HuH-7 (cell line): ENCODE measurements around the gene GDF7.

ENCODE experiments used
- DNase-seq: peaks from one replicate; pipeline ENCODE4 v3.0.0; 2011; ENCODE audit warnings: low spot score

Gene GDF7

DNA sequence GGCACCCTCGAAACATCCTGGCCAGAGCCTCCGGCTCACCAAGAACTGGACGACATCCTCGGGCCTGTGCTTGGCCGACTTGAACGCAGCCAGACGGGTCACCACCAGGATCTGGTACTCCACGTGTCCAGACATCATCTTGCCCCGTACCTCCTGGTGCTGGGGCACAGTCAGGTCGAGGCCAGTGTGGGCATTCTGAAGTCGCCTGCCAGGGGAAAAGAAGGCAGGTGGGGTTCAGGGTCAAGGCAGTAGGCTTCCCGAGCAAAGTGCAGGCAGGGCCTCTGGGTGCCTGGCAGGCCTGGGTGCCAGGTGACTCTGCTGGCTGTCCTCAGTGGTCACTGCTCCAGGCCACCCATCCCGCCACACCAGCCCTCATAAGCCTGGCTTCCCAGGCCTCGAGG lies 21.6 kb upstream of the GDF7 start:
- no peak for DNase-seq

DNA sequence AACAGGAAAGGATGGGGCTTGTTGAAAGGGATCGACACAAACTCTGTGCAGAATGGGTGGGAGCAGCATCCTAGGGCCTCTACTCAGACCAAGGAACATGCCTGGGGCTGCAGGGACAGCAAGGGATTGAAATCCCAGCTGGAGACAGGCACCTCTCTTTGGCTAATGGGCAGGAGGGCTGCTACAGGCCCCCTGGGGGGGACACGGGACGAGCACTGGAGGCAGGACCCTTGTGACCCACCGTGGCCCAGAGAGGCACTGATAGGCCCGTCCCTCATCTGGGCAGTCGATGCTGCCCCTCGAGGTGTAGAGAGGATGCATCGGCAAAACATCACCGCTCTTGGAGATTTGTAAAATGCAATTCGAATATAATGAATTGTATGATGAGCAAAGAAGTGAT lies 21.2 kb upstream of the GDF7 start:
- DNase-seq, result no peak

DNA sequence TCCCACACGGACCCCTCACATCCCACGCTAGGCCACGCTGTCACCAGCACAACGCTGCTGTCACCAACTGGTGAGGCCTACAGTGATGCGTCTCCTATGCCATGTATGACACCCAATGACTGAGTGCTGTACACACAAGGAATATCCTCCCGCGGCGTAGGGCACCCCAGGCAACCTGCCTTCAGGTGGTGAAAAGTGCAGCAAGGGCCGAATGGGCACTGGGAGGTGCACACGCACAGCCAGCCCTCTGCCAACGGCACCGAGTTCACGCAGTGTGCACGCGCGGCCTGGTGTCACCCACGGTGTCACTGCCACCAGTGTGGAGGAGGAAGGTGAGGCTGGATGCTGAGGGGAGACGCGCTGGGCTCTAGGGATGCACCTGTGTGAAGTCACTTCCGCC lies 20.5 kb upstream of the GDF7 start:
- DNase-seq, result no peak

DNA sequence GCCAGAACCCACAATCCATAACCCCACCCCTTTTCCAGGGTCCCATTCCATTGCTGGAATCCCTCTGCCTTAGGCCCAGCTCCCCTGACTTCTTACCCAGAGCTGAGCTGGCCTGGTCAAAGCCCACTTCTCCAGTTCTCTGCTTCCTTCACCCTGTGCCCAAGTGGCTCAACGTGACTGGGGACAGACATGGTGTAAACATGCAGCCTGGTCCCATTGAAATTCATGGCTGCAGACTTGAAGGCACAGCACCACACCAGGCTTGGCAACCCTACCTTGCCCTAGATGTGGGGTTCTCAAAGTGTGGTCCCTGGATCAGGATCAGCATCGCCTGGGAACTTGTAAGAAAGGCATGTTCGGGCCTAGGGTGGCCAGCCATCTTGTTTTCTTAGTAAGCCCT lies 19.7 kb upstream of the GDF7 start:
- no peak for DNase-seq

DNA sequence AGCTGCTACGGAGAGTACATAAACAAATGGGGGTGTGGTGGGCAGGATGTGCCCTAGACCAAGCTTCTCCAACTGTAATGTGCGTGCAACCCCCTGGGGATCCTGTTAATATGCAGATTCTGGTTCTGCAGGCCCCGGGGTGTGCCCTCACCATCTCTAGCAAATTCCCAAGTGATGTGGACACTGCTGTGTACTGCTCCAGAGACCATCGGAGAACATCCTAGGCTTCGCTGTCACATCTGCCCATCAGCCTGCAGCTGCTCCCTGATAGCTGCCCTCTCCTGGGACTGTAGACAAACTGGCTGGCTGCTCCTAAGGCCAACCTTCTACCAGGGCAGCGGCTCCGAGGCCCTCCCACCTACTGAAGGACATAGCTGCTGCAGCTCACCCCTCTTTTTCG lies 19.2 kb upstream of the GDF7 start:
- DNase-seq, result no peak

DNA sequence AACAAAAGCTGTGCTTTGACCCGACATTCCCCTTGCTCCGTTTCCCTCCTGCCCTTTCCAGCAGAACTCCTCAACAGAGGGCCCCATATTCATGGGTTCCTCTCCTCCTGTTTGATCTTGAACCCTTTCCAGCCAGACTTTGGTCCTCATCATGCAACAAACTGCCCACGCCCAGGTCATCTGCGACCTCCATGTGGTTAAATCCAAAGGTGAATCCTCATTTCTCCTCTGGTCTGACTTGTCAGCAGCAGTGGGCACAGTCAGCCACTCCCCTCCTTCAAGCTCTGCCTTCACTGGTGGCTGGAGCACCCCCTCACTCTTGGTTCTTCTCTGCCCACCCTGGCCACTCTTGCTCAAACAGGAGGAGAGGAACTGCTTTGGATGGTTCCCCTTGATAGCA lies 18.7 kb upstream of the GDF7 start:
- no peak for DNase-seq

DNA sequence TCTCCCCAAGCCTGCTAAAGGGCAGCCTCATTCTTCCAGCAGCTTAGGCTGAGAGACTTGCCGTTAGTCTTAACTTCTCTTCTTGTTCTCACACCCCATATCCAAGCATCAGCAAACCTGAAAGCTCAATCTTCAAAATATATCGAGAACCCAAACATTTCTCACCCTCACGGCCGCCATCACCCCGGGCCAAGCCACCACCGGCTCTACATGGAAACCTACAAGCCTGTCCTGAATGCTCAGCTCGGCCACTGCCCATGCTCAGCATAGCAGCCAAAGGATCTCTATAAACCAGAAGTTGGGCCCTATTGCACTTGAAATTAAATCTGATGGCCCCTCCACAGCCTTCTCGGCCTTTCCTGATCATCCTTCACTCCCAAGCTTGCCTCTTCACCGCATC lies 18.1 kb upstream of the GDF7 start:
- no peak for DNase-seq

DNA sequence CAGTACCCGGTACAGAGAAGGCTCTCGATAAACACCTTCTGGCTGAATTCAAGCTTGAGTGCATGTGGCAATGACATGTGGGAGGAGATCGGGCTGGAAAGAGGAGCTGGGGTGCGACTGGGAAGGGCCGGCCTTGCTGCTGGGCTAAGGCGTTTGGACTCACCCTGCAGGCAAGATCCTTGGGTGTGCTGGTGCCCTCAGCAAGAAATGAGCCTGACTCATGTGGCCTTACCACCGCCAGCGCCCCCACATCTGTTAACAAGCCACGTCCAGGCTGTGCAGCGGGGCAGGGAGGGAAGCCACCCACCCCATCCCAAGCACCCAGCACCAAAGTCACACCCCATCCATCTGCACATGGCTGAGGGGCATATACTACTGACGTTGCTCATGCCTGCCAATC lies 17.4 kb upstream of the GDF7 start:
- no peak for DNase-seq

DNA sequence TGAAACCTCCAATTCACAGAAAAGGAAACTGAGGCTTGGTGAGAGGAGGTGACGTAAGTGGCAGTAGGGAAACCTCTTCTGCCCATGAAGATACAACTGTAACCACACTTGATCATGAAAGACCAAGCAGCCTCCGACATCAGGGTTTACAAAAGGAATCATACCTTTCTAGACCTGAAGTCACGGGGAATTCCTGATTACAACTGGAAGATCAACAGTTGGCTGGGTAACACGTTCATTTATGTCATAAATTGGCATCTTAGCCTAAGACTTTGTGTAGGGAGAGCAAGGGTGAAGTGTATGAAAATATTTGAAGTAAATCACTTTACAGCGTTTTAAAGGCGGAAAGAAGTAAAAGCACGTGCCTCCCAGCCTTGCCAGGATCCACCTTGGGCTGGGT lies 17.0 kb upstream of the GDF7 start:
- no peak for DNase-seq

DNA sequence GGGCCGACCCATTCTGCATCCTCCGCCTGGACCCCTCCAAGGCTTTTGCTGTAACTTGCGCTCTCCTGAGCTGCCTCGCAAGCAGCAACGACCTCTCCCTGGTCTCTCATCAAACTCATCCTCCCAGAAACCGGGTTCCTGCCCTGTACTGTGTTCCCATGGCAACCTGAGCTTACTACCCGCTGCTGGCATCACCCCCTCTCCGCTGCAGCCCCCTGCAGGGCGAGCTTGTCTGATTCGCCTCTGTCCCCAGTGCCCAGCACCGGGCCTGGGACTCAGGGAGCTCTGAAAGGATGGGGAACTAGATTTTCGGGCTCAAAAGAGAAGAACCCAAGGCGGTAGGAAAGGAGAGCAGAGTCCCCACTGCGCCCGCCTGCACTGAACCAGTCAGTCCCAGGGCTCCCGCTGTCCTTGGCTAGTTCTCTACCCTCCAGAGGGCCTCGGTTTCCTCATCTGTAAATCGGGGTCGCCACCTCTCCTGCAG lies 16.5 kb upstream of the GDF7 start:
- peak; percentile 50 for DNase-seq

DNA sequence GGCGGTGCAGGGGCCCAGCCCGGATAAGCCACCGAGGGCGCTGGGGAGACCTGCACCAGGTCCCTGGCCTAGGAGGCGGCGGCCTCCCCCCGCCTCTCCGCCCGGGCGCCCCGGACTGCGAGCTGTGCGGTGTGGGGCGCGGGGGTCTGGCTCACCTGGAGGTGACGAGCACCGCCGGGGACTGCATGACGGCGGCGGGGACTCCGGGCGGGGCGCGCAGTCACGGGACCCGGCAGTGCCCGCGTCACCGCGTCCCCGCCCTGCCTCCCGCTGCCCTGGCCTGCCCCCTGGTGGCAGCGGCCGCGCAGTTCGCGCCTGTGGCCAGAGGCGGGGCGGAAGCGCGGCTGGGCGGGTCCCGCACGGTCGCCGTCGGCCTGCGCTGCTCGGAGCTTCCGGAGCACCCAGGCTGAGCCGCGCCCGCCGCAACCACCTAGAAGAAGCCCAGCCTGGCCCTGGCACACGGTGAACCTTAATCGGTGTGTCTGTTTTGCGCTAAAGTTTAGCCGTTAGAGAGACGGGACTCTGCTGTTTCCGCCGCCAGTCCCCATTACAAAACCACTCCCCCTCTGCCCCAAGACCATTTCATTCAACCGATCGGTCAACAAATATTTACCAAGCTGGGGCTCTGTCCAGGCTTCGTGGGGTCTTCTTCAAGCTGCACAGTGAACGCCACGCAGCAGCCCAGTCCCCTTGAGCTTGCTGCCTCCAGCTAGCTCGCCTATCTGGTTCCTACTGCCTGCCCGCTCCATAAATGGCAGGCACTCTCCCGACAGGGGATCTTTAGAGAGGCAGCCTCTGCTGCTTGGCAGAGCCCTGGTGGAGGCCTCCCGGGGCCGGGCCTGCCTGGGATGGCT lies 15.8 kb upstream of the GDF7 start, which contains the start of gene HS1BP3:
Gene HS1BP3, minus strand, starts transcription at position 222 of the 854 bp plus-strand sequence. Its CDS starts 35 bp downstream, at position 187.
- peak; percentile 89 for DNase-seq

DNA sequence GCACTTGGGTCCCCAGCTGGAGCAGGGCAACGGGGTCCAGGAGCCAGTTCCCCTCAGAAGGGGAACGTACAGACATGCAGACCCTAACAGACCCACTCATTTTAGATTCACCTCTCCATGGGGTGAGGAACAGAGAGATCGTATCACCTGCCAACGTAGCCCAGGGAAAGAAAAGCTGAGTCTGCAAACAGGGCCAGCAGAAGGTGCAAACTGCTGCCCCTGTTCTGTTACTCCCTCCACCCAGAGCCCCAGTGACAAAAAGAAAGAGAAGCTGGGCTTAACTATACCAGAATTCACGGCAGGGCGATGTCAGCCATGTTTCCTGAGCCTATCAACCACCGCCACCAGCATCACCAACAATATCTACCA lies 15.2 kb upstream of the GDF7 start:
- DNase-seq, result no peak

DNA sequence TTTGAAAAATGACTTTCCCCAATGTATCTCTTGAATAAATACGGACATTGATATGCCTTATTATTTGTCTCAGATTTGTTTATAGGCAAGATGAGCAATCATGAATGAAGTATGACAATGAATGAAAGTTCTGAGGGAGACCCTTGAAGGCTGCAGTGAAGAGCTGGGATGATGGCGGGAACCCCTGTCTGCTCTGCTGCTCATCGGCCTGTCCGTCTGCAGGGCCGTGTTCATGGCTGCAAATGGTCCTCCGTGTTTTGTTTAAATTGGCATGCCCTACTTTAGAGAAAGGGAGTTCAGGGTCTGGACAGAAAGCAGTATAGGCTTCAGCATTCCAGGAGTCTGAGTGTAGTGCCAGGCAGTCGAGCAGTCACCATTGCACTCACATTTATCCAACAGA lies 14.8 kb upstream of the GDF7 start:
- no peak for DNase-seq

DNA sequence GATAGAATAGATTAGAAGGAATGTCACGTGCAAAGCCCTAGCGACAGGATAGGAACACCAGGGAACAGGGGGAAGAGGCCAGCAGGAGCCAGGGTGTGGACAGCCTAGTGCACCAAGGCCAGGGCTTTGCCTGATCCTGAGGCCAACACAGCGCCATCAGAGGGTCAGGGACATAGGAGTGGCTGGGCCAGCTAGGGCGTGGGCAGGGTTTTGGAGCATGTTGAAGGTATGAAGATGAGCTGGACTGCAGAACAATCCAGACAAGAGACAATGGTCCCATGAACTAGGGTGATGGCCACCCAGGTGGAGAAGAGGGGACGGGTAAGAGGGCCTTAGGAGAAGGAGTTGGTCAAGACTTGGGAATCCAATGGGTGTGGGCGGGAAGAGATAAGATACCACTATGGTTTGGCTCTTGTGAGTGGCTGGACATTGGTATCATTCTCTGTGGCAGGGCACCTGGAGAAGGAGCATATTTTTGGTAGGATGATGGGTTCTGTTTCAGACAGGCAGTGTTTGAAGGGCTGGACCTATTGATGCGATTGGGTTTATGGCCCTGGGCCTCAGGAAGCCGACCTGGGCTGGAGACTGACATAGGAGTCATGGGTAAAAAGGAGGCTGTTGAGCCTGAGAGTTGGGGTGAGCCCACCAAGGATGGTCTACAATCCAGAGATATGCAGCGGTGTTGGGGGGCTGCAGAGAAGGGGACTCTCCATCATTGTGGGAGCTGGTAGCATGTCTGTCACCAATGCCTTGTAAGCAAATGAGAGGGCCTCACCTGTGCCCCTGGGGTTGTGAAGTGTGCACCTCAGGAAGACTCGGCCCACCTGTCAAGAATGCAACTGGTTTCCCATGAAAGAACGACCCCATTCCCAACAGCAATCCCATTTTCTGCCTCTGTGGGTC lies 14.0 kb upstream of the GDF7 start:
- no peak for DNase-seq

DNA sequence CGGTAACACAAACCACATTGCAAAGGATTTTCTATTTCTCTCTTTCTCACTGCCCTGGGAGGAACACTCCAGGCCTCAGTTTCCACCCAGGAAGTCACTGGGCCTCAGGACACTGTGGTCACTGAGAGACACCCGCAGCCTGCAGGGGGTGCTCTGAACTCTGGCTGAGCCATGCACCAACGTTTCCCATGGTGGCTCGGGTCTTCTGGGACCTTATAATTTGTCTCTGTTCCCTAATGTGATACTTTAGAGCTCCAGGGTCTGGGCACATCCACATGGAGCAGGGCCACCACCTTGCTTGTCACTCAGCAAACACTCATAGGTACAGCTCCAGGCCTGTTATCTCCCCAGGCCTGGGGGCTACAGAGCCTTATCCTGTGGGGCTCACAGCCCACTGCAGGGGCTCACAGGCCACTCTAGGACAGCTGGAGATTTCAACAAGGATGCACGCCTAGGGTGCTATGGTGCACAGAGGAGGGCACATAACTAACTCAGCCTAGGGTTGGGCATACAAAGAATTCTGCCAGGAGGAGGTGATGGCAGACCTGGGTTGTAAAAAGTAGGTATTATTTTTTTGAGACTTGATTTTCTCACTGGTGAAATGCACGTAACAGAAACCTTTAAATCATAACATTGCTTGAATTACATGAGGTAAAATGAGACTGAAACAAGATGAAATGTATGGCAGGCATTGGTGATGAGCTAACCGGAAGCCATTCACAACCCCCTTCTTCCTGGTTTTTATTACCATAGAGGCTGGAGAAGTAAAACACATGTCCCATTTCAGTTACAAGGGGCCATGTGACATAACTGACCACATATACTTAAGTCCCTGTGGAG lies 13.0 kb upstream of the GDF7 start:
- DNase-seq, result no peak

DNA sequence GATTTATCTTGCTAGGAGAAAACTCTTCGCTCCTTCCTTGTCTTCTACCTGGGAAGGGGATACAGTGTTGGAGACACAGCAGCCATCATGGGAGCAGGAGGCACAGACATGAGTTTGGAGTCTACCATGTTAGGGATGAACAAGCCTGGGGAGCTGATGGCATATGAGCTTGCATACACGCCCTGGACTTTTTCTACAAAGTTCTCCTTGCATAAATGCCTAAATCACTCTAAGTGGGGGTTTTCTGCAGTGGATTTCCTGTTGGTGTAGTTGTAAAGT lies 12.5 kb upstream of the GDF7 start:
- DNase-seq, result no peak

DNA sequence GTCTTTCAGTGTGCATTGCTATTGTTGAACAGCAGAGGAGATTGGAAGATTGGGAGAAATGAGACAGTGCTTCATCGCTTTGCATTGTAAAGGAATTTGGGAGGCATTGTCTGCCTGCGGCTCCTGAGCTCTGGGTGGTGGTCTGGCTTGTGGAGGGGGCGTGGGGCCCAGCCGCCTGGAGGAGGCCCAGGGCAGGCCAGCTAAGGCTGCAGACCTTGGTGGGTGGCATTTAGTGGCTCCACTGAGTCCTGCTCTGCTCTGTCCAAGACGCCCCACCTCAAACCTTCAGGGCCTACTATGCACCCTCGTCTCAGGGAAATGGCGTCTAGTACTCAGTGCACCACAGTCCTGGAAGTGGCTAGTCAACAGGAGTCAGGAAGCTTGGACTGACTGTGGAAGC lies 10.4 kb upstream of the GDF7 start:
- no peak for DNase-seq

DNA sequence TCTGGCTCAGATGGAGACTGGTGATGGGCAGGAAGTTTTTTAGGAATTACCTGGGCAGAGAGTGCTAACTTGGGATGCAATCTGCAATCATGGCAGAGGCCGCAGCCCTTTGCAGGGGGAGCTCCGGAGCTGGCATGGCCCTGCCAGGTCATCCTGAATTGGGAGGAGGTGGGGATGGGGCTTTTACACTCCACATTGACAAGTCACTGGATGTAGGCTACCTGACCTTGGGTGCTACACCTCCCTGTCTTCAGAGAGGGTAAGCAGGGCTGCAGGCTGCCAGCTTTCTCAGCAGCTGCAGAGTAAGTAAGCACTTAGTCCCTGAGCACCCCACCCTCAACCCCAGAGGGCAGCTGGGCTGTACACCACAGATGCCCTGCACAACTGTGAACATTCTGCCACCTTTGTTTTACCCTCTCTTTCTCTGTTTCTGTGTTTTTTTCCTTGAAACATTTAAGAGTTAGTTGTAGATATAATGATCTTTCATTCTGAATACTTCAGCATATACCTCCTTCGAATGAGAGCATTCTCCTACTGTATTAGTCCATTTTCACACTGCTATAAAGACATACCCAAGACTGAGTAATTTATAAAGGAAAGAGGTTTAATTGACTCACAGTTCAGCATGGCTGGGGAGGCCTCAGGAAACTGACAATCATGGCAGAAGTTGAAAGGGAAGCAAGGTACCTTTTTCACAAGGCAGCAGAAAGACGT lies 9.3 kb upstream of the GDF7 start:
- no peak for DNase-seq

DNA sequence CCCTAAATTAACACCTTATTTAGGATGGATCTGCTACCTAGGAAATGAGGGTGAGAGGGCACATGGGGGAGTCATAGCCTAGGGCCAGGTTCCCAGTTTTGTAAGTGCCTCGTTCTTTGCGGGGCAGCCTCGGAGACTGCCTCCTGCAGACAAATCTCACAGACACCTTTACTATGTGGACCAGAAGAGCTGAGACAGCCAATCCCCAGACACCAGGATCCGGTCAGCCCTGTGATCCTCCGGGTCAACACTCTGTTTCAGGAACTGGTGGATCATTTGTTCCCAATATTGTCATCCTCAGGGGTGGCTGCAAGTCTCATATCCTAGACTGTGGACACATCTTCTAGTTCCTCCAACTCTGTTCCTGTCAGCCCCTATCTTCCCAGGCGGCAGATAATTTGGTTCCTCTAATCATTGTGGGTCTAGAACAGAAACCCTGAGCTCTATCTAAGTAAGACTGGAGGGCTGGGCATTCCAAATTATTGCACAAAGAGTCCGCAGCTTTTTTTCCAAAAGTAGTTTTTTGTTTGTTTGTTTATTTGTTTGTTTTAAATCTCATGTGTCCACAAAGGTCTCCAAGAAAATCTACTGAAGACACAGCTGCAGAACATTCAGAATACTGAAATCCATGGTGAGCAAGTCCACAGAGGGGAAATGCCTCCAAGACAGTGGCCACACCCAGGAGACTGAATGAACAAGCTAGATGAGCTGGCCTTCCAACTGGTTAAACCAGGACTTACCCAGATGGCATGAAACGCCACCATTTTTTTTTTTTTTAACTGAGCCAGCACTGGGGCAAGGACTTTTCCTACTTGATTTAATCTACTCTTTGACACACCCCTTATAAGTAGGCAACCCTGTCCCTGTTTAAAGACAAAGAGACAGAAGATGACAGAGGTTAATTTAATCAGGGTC lies 6.2 kb upstream of the GDF7 start:
- DNase-seq, result no peak

DNA sequence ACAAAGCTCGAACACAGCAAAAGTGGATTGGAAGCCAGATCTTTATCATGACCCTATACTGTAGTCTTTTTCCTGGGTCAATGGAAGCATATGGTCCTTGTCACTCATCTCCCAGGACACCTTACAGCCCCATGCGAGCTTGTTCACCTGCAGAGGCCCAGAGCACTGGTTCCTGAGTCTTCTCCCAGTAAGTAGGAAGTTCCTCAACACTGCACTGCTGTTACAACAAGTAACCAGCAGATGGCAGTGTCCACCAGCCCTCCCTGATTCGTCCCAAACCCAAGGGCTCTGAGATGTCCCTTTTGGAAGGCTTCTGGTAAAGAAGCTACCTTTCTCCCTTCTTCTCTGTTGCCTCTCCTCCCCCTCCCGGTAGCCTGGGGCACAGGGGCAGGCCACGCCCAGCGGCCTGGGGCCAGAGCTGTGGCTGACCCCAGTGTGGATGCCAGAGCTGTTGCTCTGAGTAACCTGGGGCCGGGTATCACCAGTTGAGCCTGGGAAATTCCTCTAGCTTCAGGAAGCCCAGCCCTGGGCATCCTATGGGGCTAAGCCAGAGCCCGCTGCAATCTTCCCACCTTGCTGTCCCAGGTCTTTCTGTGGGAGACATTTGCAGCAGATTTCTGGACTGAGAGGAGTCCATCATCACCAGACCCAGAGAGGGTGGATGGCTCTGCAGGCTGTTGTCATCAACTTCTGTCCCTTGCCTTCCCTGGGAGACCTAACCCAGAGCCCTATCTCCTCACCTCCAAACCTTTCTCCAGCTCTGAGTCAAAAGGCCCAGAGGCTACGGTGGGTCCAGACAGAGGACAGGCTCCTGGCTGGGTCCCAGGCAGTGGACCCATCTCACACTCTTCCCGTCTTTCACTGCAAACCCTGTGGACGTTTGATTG lies 5.3 kb upstream of the GDF7 start:
- DNase-seq, result peak; percentile 79
